Fibroblast of peridontal ligament (primary cell): Measurements from ENCODE around the gene INSM2.
A peak's percentile ranks its signal among the peaks of the same experiment; 100 is the strongest.

Source experiments
- DNase-seq: peaks from one replicate; pipeline ENCODE4 v3.0.0-alpha.2; 2010; ENCODE audit errors: extremely low read depth

The INSM2 gene

DNA sequence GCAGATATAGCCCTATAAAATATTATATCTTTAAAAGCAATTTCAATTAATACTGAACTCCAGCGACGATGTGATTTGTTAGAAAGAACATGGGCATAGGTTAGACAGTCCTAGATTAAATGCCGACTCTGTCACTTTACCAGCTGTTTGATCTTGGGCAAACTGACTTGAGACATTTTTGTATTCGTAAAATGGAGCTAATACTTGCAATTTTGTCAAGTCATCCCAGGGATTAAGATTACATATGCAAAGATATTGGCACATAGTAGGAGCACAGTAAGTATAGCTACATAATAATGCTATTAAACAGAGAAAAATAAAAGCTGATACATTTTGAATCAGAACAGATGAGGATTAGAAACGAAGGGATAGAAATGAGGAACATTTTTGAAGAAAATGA is 9.0 kb downstream of the INSM2 start:
- DNase-seq, result no peak

DNA sequence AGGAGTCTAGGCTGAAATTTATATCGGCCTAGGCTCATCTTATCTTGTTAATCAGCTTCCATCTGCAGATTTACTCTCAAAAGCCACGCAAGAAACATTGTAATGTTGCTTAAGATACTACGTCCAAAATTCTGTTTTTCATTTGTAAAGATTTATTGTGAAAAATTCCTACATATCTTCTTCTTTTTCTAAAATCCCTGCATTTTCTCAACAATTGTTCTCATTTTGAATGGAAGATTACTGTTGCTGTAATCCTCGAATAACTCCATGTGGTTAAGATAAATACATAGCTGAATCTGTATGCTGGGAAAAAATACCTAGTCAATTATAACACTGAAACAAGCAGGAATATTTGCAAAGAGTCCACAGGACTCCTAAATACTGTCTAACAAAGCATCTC is 15.6 kb downstream of the INSM2 start:
- no peak for DNase-seq

DNA sequence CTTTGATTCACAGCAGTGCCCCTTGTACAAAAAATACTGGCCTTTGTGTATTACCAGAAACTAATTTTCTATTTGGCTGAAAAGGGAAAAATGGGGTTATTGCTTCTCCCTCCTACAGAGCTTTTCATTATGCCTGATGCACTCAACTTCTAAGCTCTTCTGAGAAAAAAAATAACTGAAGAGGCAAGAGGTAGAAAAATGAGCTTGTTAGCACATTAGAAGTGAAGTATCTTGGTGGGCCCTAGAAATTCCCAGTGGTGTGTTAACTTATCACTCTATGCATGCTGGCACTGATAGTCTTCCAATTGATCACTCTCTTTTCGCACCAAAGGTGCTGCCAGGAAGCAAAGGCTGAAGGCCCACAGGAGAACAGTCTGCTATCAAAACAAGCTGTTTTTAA is 17.1 kb downstream of the INSM2 start:
- DNase-seq, result no peak

DNA sequence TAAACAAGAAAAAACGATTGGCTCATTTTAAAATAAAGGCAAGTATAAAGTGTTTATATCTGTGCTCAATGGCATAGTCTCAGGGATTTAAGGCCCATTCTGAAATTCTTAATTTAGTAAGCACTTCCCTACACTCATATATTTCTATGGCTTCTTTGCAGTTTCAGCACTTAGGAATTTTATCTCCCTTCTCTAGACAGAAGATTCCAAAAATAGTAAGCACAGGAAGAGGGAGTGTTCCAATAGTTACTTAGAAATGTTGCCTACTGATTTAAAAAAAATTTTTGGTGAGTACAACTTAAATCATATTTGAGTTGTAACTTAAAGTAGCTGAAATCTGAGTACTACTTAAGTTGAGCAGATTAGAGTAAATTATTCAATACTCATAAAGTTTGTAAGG is 19.8 kb downstream of the INSM2 start:
- DNase-seq, result peak; percentile 21

DNA sequence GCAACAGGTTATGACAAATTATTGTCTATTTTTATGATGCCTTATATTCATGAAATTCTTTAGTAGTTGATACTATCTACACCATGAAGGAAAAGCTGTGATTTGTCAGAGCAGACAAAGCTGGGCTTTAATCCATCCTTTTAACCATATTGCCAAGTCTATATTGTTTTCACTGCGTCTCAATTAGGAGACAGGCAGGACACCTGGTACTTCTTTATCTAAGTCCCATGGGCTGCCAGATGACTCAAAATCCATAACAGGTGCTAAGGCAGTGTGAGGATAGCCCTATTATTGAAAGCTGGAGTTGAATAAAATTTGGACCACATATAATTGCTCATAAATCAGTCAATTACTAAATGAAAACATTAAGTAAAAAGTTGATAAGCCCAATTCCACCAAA is 22.6 kb downstream of the INSM2 start:
- no peak for DNase-seq

DNA sequence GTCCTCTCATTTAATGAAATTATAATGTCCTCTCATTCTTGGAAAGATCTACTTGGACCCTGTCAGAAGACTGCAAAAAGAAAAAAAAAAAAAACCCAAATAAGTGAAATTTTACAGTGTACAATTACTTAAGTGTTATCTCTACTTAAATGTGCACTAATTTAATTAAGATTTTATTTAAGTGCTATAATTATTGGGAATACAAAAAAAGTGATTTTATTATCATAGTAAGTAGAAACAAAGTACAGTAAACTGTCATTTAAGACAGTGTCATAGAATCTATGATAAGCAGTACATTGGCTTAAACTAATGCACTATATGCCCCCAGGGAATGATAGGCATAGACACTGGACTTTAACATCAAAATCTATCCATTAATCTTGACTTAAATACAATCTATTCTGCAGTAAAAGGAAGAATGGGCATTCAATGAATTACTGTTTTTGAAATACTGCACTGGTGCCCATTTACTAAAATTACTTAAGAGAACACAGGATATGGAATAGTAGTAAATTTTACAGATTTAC is 23.3 kb downstream of the INSM2 start:
- DNase-seq, result no peak

DNA sequence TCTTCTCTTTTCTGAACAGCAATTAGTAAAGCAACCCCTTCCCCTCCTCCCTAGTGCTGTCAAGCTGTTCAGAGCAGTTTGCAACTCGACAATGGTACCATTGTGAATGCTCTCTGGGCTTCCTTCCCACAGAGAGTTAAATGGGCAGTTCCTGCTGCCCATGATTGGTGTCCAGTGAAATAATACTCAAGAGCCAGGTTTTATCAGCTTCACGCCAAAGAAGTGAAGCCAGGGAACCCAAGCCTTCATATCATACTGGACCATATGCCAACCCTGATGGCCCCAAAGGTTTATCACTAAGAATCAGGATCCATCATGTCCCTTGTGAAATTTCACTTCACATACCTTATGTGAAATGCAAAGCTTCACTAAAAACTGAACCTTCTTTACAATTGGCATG is 24.7 kb downstream of the INSM2 start:
- no peak for DNase-seq

DNA sequence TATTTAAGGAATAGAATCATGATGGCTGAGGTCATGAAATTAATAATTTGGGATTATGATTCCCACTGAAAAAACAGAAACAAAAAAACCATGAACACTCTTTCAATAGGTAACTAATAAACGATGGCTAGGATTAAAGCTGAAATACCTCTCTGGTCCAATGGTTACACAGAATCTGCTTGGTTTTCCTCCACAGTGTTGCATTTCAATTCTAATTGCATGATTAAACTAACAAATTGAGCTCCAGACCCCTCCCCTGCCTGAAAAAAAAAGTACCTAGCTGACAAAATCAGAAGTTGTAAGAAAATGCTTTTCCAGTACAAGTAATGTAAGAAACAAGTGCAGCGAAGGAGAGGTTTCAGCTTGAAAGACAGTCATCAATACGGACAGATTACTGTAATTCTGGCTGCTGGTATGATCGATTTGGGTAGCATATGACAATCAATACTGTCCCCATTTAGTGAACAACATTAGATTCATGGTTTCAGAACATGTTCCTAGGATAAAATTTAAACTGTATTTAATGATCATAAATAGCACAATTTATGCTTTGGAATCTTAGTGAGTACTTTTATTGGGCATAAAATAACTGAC is 32.0 kb downstream of the INSM2 start:
- DNase-seq, result no peak

DNA sequence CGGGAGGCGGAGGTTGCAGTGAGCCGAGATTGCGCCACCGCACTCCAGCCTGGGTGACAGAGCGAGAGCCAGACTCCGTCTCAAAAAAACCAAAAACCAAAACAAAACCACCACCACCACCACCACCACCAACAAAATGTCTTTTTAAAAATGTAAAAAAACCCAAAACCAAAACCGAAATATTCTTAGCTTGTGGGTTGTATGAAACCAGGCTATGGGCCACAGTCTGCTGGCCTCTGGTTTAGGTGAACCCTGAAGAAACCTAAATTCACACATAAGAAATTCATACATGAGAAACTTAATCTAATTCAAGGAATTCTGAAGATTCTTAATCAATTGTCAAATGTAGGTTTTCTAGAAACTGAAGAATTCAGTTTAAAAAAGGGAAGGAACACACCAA is 37.6 kb downstream of the INSM2 start:
- DNase-seq, result no peak

DNA sequence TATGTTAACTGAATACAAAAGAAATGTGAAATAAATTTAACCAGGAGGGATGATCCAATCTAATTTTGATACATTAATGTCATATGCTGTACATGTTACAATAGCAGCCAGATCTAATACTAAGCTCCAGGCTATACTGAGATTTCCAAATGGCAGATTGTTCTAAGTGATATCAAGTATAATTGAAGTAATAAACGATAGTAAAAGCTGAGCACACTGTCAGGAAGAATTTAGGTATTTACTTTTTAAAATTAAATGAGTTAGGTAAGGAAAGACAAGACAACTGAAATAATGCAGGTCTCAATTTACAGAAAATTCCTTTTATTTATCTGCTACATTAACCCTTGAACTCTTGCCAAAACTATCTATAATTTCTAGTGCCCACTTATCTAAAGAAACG is 39.9 kb downstream of the INSM2 start:
- DNase-seq, result no peak

DNA sequence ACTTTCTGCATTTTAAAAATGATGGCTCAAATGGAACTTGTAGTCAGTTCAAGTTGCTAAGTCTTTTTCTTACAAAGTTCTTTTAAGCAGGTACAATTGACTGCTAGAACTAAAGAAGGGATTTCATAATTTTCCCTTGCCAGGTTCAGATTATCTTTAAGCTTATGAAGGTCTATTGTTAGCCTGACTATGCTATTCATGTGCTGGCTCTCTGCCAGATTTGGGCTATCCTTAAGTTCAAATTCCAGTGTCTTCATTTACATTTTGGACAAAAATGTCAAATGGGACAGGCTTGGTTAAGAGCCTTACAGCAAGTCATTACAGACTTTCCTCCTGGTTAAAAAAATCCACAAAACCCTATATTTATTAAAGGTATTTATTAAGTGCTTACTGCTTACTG is 42.3 kb downstream of the INSM2 start:
- peak; percentile 4 for DNase-seq

DNA sequence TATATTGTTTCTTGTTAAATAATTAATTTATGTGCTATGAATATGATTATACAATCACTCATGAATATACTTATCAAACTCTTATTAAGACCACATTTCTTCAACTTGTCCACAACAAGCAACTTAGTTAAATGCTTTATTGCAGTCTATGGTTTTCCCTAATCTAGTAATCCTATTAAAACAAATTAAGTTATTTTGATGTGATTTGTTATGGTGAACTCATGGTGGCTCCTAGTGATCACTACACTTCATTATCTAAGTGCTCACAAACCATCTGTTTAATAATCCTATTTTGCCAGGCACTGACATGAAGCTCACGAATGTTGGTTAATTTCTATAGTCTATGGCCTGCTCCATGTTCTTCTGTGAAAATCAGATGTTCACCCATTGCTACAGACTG is 42.9 kb downstream of the INSM2 start:
- DNase-seq, result no peak

DNA sequence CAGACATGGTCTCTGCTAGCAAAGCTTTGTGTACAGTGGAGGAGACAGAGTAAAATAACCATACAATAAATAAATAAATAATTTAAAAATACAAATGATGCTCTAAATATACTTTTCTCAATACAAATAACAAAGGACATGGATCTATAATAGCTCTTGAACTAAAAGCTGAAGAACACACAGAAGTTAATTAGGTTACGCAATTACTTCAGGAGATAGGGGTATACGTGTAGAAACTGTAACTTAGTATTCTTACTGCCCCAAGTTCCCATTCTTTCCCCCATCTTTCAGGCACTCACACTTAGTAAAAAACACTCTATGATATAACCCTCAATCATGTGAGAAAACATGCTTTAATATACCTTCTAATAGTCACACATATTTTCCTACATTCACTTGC is 44.2 kb downstream of the INSM2 start:
- DNase-seq, result no peak

DNA sequence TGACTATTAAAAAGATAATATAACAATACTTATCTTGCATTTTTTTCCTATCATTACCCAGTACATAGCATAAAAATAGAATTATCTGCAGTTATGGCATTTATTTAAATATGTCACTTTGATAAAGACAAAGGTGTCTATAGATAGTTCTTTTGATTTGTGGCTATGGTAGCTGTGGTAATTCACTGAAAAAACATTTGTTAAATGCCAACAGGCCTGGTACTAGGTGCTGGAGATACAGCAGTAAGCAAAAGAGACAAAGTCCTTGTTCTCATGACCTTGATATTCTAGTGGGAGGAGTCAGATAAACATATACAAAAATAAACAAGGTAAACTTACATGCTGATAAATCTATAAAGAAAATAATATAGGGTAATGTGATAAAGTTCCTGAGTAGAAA is 44.7 kb downstream of the INSM2 start:
- no peak for DNase-seq
